Chondrocyte (in vitro differentiated cells): ENCODE measurements around the gene PCID2. TPM values are rescaled to one million over a fixed set of nuclear protein-coding genes. Genes with fewer than 3 reads are reported as not detected.
A peak's percentile ranks its signal among the peaks of the same experiment; 100 is the strongest.

Experiments
- DNase-seq: peaks from one replicate; pipeline ENCODE4 v3.0.0; 2021; ENCODE audit warnings: mixed read lengths, low spot score
- H3K27ac Mint-ChIP-seq: one replicate; pipeline ENCODE4 v1.8.0; 2021; ENCODE audit warnings: mild to moderate bottlenecking, moderate library complexity, mixed read lengths; ENCODE audit not compliant: unreplicated experiment
- H3K27me3 Mint-ChIP-seq: 2 replicates; pipeline ENCODE4 v1.8.0; 2021; ENCODE audit warnings: low read depth, mixed read lengths
- H3K36me3 Mint-ChIP-seq: 2 replicates; pipeline ENCODE4 v1.8.0; 2021; ENCODE audit warnings: low read depth, mixed read lengths
- H3K4me1 Mint-ChIP-seq: 2 replicates; pipeline ENCODE4 v1.8.0; 2021; ENCODE audit warnings: low read depth, mild to moderate bottlenecking, mixed read lengths
- H3K4me3 Mint-ChIP-seq: one replicate; pipeline ENCODE4 v1.8.0; 2021; ENCODE audit warnings: mild to moderate bottlenecking, moderate library complexity, mixed read lengths; ENCODE audit not compliant: unreplicated experiment
- H3K9me3 Mint-ChIP-seq: 2 replicates; pipeline ENCODE4 v1.8.0; 2021; ENCODE audit warnings: low read depth, mixed read lengths
- total RNA-seq: library from RNA; stranded (reverse); gene quantifications from 3 replicates; pipeline ENCODE4 v1.2.1, GENCODE V29; 2021
- TF ChIP-seq, protein P1 (sequence below): fragments of 200-600 bp; sonication (generic); IDR thresholded peaks from 2 replicates; pipeline ENCODE4 v1.5.0; 2021; ENCODE audit warnings: antibody characterized with exemption, mild to moderate bottlenecking, moderate library complexity

PCID2 gene
- total RNA-seq, 1 donor from 2014 or later = 32.9 TPM

DNA sequence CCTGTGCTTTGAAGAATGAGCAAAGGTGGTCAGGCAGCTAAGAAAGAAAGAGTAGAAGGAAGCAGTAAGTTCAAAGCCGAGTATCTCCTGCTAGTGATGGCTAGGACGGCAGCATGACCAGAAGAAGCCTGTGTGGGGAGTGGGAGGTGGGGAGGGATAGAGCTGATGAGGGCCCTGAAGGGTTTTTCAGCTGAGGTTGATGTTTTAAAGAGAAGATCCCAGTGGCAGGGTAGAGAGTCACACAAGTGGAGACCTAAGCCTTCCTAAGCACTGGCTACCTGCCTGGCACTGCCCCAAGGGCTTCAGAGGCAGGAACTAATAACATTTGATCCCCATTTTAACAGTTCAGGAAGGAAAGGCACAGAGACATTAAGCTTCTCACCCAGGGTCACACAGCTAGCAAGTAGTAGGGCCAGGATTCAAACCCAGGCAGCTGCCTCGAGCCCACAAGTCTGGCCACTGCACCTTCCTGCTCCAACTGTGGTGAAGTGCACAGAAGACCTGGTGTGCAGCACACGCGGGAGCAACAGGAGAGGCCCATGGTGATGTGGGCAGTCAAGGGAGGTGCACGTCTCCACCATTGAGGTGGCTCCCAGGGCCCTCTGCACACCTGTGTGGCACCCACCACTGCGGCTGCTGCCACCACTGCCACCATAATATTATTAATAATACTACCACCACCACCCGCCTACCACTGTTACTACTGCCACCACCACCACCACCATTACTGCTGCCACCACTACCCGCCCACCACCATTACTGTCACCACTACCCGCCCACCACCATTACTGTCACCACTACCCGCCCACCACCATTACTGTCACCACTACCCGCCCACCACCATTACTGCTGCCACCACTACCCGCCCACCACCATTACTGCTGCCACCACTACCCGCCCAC lies 23.1 kb upstream of the PCID2 start:
- no peak overlapping the region for H3K27ac Mint-ChIP-seq
- peaks cover 34% of the 10 kb centered on the region for H3K36me3 Mint-ChIP-seq

DNA sequence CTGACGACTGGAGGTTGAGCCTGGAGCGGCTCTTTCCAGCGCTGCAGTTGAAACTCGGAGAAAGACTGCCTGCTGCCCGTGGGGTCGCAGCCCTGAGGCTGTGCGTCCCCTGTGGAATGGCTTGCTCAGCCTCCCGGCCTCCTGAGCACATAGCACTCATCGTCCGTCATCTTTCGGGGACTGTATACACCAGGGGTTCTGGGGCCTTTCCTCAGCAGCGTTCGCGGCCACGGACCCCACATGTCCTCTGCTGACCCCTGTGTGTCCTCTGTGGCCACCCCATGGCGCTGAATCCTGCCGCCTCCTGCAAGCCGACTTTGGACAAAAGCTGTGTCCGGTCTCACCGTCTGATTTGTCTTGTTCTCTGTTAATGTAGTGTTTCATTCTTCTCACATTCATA lies 21.3 kb upstream of the PCID2 start:
- Mint-ChIP-seq H3K9me3 (no peaks in the 10 kb centered on the region), H3K36me3 (peaks cover 30% of the 10 kb centered on the region), H3K4me3 (no peak overlapping the region), H3K27me3 (no peaks in the 10 kb centered on the region), H3K4me1 (no peaks in the 10 kb centered on the region), H3K27ac (no peak overlapping the region)
- TF ChIP-seq, protein P1, sequence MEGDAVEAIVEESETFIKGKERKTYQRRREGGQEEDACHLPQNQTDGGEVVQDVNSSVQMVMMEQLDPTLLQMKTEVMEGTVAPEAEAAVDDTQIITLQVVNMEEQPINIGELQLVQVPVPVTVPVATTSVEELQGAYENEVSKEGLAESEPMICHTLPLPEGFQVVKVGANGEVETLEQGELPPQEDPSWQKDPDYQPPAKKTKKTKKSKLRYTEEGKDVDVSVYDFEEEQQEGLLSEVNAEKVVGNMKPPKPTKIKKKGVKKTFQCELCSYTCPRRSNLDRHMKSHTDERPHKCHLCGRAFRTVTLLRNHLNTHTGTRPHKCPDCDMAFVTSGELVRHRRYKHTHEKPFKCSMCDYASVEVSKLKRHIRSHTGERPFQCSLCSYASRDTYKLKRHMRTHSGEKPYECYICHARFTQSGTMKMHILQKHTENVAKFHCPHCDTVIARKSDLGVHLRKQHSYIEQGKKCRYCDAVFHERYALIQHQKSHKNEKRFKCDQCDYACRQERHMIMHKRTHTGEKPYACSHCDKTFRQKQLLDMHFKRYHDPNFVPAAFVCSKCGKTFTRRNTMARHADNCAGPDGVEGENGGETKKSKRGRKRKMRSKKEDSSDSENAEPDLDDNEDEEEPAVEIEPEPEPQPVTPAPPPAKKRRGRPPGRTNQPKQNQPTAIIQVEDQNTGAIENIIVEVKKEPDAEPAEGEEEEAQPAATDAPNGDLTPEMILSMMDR = no peak
- DNase-seq = no peak

More for the DNA sequence above, 23.1 kb upstream of the PCID2 start:
- no peaks in the 10 kb centered on the region for H3K4me1 Mint-ChIP-seq
- H3K27me3 Mint-ChIP-seq = no peaks in the 10 kb centered on the region
- no peak for DNase-seq
- H3K9me3 Mint-ChIP-seq = no peaks in the 10 kb centered on the region
- TF ChIP-seq, protein P1 = no peak
- H3K4me3 Mint-ChIP-seq = no peak overlapping the region

DNA sequence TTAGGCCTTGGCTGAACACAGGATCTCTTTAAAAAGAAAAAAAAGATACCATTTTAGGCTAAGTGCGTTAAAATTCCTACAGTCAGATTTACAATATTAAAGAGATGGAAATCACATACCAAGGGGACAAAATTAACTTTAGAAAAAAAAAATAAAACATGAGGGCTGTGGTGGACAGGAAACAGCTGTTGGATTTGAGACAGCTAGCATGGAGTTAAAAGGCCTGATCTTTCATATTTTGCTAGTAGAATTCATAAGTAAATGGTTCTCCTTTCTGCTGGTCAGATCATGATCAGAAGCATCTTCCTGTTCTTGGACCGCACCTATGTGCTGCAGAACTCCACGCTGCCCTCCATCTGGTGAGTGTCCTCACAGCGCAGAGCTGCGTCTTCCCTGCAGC lies 20.7 kb upstream of the PCID2 start:
- H3K27me3 Mint-ChIP-seq = no peaks in the 10 kb centered on the region
- TF ChIP-seq, protein P1 = no peak
- no peak for DNase-seq
- H3K4me1 Mint-ChIP-seq = no peaks in the 10 kb centered on the region
- H3K27ac Mint-ChIP-seq = no peak overlapping the region
- no peaks in the 10 kb centered on the region for H3K9me3 Mint-ChIP-seq
- peaks cover 31% of the 10 kb centered on the region for H3K36me3 Mint-ChIP-seq
- no peak overlapping the region for H3K4me3 Mint-ChIP-seq

DNA sequence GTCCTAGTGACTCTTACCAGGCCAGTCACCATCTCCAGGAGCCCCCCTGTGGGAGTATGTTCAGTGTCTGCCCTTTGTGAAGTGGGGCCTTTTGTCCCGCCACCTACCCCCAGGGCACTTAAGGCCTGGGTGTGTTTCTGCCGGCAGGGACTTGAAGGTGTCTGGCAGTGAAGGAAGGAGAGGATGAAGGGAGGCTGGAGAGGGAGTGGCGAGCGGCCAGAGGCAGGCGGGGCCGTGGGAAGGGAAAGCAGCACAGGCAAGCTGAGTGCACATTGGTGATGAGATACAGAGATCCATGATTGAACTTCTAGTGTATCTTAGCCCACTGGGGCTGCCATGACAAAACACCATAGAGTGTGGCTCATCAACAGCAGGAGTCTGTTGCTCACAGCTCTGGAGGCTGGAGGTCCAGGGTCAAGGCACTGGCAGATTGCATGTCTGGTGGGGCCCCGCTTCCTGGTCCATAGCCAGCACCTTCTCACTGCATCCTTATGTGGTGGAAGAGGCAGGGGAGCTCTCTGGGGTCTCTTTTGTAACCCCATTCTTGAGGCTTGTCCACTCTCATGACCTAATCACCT lies 18.5 kb upstream of the PCID2 start:
- no peaks in the 10 kb centered on the region for H3K27me3 Mint-ChIP-seq
- H3K36me3 Mint-ChIP-seq = peaks cover 35% of the 10 kb centered on the region

DNA sequence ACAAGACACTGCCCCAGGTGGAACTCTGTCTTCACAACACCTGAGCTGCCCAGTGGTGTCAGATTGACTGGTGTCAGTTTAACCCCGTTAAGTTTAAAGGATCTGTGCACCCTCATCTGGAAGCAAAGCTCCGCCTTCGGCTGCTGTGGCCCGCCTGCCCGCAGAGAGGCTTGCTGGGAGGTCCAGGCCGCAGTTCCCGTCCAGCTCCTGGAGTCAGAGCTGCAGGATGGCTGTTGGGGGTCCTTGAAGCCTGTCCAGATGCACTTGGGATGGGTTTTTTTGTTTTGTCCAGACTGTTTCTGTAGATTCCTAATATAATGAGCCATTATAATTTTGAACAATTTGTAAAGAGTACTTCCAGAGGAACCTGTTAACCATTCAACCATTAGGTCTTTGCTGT lies 17.0 kb upstream of the PCID2 start:
- Mint-ChIP-seq H3K4me1 (no peaks in the 10 kb centered on the region), H3K27ac (no peak overlapping the region), H3K36me3 (peaks cover 40% of the 10 kb centered on the region), H3K27me3 (no peaks in the 10 kb centered on the region), H3K9me3 (no peaks in the 10 kb centered on the region), H3K4me3 (no peak overlapping the region)
- peak; percentile 86 for DNase-seq
- TF ChIP-seq, protein P1 = no peak

More for the DNA sequence above, 18.5 kb upstream of the PCID2 start:
- H3K9me3 Mint-ChIP-seq = no peaks in the 10 kb centered on the region
- DNase-seq = no peak
- no peak overlapping the region for H3K4me3 Mint-ChIP-seq
- no peak overlapping the region for H3K27ac Mint-ChIP-seq
- no peaks in the 10 kb centered on the region for H3K4me1 Mint-ChIP-seq
- TF ChIP-seq, protein P1 = no peak
